T-helper 2 cell treated with Interferon-gamma antibody and Interleukin-4, amounts not matched to agents 100 ng/mL and 5 ng/mL, for 36 hours (primary cell): Measurements from ENCODE around the gene PHLPP1. TPM values are rescaled to one million over a fixed set of nuclear protein-coding genes. Genes with fewer than 3 reads are reported as not detected.

Experiments used
- intact Hi-C: fragments of 100-400 bp; cut with micrococcal nuclease; formaldehyde crosslinking; loops from one replicate; pipeline ENCODE4 v1.15.1; 2023
- total RNA-seq: library from RNA; stranded (reverse); gene quantifications from 2 replicates; pipeline ENCODE4 v1.2.3, GENCODE V29; 2022

Gene PHLPP1
- total RNA-seq, 1 donor from 2014 or later, result 12.7 TPM

DNA sequence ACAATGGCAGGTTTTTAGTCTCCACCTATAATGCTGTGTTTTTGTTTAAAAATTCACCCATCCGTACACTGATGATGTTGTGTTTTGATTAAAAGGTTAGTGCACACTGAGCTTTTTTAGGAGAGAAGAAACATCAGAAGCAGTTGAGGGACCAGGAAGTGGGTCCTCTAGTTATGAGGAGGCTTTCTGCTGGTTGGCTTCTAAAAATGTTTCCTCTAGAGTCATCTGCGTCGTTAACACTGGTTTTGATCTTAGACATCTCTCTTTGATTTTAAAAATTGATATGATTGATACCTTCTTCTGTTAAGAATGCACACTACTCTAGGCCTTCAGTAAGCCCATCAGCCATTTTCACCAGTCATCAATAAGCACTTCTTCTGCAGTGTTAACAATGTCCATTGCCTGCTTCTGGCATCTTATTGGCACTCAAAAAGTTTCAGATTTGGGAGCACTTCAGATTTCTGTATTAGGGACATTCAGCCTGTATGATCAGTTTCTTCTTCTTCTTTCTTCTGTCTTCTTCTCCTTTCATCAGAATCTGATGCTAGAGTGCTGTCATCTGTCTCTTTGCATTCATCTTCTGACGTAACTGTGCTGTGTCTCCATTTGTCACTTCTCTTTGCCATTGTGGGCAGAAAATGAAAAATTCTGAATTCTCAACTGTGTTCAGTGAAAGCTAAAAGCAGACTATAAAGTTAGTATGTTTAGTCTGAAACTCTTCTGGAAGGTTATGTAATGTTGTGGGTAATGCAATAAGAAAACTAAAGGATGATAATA lies 56.3 kb downstream of the PHLPP1 start:
- intact Hi-C loops, result loop anchor here (1.0 kb wide), 1 partner anchor 13 kb away; no protein-coding TSS in a partner anchor

- intact Hi-C loops, result no loop called here
Observed at GRCh38 chr18:62772860-62773584, 57.7 kb downstream of the PHLPP1 start.

DNA sequence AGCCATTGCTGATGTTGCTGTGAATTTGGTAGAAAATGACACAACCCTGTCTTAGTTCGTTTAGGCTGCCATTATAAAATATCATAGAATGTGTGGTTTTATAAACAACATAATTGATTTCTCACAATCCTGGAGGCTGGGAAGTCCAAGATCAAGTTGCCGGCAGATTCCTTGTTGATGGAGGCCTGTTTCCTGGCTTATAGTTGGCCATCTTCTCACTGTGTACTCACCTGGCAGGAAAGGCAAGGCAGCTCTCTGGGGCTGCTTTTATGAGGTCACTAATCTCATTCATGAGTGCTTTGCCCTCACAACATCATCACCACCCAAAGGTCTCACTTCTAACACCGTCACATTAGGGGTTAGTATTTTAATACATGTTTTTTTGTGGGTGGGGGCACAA lies 58.4 kb downstream of the PHLPP1 start:
- intact Hi-C loops, result no loop called here

DNA sequence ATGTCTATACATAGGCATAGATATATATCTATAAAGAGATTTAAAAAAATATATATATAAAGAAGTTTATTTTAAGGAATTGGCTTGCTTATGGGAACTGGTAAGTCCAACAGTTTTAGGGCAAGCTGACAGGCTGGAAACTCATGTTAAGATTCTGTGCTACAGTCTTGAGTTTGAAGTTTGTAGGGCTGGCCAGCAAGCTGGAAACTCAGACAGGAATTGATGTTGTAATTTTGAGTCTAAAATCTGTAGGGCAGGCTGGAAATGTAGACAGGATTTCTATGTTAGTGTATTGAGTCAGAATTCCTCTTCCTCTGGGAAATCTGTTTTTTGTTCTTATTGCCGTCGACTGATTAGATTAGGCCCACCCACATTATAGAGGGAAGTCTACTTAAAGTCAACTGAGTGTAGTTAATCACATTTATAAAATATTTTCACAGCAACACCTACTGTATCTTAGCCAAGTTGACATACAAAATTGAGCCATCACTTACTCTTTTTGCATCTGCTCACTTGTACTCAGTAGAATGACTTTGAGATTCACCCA lies 60.8 kb downstream of the PHLPP1 start:
- intact Hi-C loops, result no loop called here

GRCh38 chr18:62777814-62778213 lies 62.5 kb downstream of the PHLPP1 start:
- intact Hi-C loops, result no loop called here

DNA sequence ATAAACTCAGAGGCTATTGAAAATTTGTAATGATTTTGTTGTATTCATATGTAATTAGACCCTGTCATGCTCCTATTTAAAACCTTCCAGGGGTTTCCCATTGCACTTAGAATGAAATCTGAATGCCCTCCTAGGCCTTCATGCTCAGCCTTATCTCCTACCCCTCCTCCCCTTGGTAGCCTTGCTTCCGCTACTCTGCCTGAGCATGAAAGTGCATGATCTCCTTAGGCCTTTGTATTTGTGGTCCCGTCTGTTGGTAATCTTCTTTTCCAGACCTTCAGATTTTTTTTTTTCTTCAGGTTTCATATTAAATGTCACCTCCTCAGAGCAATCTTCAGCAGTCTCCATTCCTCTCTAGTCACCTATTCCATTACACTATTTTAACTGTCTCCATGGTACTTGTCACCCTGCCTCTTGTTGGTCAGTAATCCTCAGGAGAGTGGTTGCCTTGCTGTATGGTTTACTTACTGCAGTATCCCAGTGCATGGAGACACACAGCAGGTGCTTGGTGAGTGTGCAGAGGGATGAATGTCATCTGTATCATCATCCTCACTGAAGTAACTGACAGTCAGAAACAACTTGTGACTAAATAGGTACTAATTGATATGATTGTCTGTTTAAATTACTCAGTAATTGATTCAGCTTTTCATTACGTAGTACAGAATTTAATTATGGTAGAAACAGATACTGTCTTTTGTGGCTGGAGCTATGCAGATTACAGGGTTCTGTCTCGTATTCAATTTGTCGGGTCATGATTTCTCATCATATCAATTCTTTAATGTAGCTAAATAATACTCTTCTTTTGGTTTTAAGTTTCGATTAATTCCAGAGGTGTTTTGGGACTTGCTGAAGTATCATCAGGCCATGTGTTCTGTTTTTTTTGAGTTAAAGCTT lies 63.9 kb downstream of the PHLPP1 start:
- intact Hi-C loops, result no loop called here

DNA sequence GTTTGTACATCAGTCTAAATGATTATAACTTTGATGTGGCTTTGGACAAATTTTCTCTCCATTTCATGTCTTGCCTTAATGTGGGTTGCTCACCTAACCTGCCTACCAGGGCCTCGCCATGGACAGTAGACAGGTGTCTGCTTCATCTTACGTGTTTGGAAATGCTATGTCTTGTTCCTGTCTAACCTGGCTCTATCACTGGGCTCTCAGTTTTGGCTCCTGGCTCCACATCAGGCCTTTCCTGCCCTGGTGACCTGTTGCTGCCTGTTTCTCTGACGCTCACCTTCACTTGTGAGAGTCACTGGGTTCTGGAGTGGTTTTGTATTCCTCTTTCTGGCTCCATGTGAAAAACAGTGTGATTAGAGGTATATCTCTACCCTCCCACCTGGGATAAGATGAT lies 65.9 kb downstream of the PHLPP1 start:
- intact Hi-C loops, result no loop called here

- intact Hi-C loops, result no loop called here
Observed at GRCh38 chr18:62781893-62782292, 66.6 kb downstream of the PHLPP1 start.

DNA sequence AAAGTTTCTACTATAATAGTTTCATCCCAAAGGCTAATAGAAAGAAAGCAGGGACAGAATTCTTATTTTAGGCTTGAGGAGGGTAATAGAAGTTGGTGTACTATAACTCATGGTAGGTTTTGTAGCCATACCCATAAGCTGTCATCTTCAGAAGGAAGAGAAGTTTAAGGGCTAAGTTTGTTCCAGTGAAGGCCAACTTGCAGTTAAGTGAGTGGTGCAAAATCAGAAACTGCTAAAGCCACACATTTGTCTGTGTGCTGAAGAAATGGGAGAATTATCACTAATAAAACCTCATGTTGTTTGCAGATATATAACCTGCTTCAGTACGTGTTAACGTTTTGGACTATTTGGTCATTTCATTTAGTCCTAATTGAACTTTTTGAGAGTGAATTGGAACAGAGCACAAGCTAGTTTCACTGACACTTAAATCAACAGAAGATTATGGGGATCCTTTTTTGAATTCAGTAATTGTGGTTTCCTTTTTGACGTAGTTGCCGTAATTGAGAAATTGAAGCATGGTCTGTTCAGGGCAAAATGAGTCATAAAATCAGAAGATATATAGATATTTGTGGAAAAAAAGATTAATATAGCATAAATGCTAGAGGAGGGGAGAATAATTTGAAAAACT lies 69.1 kb downstream of the PHLPP1 start:
- intact Hi-C loops, result loop anchor here (1.0 kb wide), 3 partner anchors 13 to 69 kb away; partner anchors contain the start of gene PHLPP1

- intact Hi-C loops, result loop anchor here (1.0 to 5.0 kb wide), 4 partner anchors 14 to 82 kb away; partner anchors contain the start of gene PHLPP1
Observed at GRCh38 chr18:62784966-62785413, 69.6 kb downstream of the PHLPP1 start.

GRCh38 chr18:62786689-62787088 lies 71.3 kb downstream of the PHLPP1 start:
- intact Hi-C loops, result loop anchor here (5.0 kb wide), 1 partner anchor 81 kb away; no protein-coding TSS in a partner anchor

DNA sequence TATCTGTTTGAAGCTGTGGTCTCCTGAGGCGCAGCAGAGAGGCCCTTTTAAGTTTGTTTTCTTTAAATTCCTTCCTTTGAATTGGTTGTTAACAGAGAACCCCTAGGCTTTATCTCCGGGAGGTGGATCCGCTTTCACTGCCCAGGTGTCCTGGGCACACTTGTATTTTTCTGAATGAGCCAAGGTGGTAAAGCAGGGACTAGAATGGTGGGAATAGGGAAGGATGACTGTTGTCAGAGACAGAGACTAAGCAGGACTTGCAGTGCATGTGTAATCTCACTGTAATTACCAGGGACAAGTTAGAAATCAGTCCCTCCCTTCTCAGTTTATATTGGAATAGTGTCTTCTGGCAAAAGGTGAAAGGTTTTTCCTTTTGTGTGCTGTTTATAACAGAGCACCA lies 72.8 kb downstream of the PHLPP1 start:
- intact Hi-C loops, result loop anchor here (5.0 kb wide), 1 partner anchor 79 kb away; no protein-coding TSS in a partner anchor

DNA sequence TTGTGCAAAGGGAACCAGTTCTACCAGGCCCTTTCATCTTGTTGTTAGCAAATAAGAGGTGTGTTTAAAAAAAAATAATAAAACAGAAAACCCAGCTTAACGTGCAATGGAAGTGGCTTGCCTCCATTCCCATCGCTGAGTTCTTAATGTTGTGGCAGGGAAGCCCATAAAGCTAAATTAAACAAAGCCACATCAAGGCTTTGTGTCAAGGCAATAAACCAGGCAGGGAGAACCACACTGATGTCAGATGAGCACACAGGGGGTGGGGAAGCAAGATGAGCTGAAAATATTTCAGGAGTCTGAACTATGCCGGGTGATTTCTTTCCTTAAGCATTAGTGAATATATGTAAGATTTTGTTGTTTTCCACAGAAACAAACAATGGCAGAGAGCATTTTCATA lies 73.5 kb downstream of the PHLPP1 start:
- intact Hi-C loops, result loop anchor here (5.0 kb wide), 1 partner anchor 78 kb away; no protein-coding TSS in a partner anchor

DNA sequence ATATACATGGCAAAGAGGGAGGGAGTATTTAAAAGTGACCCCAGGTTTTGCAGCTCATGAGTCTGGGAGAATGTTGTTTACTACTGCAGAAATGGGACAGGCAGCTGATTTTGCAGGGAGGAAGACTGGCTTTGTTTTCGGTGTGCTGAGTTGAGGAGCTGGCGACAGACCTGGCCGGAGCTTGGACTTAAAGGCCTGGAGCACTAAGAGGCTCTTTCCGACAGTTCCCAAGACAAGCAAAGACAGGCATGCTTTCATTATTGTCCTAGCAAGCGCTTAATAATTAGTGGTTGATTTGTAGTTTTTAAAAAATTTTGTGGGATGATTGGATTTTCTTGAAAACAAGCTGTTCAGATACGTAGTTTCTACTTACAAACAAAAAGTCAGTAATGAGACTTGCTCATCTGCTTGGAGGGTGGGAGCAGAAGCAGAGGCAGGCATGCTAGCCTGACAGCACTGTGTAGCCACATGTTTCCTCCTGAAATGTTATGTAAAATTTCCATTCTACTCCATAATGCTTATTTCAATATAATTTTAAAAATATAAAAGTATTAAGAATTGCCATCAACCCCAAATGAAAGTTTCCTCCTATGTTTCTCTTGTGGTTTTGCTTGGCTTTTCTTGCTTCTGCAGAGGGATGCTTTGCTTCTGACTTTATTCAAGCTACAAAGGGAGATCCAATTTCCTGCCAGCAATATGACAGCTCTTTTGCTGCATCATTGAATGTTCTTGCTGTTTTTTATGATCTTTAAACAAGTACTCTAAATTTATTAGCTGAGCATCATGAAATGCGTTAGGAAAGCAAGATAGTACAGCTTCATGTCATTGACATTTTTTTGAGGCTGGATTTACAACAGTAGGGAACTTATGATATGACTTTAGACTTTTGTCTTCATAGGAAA lies 75.8 kb downstream of the PHLPP1 start:
- intact Hi-C loops, result no loop called here

- intact Hi-C loops, result no loop called here
Observed at GRCh38 chr18:62792016-62792415, 76.7 kb downstream of the PHLPP1 start.

DNA sequence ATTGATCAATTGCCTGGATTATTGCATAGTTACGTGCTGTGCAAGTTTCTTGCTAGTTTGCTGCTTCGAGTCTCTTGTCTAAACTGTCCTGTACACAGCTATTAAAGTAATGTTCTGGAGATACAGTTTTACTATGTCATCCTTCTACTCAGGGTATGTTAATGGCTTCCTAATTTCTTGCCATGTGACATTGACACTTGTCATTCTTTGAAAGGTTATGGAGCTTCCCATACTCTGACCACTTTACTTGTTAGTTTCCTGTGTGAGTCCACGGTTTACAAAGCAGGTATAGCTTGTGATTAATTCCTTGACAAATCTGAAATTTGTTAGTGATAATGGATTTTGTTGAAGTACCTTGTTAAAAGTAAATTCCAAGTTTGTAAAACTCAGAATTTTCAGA lies 80.5 kb downstream of the PHLPP1 start:
- intact Hi-C loops, result no loop called here

DNA sequence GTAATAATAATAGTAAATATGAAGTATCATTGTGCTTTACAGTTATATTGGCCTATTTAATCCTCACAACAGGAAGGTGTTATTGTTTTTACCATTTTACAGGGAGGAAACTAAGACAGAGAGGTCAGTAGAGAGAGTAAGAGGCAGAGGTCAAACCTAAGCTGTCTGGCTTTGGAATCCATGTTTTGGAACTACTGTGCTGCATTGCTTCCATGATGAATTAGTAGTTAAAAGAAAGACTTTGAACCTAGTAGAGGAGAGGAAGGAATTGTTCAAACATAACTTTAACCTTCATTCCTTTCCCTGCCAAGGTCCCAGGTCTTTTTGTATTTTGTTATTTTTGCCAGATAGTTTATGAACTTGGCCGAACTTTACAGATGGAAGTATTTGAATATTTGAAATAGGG lies 80.9 kb downstream of the PHLPP1 start:
- intact Hi-C loops, result no loop called here

DNA sequence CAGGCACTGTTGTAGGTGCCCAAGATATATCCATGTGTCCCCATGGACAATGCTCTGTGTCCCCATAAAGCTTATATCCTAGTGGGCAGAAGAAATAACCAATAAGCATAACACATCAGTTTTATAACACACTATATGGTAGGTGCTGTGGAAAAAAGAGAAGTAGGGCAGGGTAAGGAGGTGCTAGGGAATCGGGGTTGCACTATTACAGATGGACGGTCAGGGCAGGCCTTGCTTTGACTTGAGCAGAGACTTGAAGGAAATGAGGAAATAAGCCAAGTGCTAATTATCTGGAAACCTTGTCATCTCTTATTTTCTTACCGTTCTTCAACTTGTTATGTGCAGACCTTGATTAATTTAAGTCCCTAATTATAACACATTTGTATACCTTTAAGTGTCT lies 82.0 kb downstream of the PHLPP1 start:
- intact Hi-C loops, result no loop called here

- intact Hi-C loops, result loop anchor here (5.0 kb wide), 1 partner anchor 157 kb away; no protein-coding TSS in a partner anchor
Observed at GRCh38 chr18:62799977-62800376, 84.6 kb downstream of the PHLPP1 start.
